COLO668 (cell line): Measurements from ENCODE around the gene AIP.
"Not testable (repeated sequence)": the region's sequence is repeated elsewhere in the genome, so short reads cannot be mapped to it uniquely, and the experiment has no call there.

Source experiments
- DNase-seq: peaks from one replicate; lab custom pipeline; 2025; ENCODE audit not compliant: unreplicated experiment; lab: John Stamatoyannopoulos, UW

AIP gene

DNA sequence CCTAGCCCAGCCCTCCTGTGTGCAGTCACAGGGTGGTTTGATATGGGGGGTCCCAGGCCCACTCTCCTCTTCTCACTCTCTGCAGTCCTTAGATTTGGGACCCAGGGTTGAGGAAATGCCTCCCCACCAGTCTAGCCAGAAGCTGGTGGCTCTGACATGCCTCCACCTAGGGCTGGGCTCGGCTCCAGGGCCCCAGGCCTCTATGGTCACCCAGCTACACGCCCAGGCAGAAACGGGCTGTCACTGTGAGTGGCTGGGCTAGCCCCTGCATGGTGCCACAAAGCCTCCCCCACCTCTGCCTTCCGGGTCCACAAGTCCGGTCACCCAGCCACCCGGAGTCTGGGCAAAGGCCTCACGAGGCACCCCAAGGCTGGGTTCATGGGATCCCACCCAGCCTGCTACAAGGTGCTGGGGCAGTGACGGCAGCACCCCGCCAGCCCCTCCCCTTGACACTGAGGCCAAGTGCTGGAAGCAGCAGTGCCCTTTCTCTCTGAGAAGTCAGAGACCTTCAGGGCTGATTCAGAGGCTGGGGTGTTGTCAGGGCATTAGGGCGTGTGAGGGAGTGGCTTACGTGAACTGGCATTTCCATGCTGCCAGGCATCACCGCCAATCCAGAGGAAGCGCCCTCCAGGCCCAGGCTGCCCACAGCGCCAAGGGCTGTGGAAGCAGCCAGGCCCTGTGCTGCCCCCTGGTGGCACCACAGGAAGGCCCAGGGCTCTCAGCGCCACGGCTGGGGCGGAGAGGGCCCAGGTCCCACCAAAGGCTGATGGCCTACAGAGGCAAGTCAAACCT is 23.0 kb downstream of the AIP start:
- peak; percentile 93 for DNase-seq

DNA sequence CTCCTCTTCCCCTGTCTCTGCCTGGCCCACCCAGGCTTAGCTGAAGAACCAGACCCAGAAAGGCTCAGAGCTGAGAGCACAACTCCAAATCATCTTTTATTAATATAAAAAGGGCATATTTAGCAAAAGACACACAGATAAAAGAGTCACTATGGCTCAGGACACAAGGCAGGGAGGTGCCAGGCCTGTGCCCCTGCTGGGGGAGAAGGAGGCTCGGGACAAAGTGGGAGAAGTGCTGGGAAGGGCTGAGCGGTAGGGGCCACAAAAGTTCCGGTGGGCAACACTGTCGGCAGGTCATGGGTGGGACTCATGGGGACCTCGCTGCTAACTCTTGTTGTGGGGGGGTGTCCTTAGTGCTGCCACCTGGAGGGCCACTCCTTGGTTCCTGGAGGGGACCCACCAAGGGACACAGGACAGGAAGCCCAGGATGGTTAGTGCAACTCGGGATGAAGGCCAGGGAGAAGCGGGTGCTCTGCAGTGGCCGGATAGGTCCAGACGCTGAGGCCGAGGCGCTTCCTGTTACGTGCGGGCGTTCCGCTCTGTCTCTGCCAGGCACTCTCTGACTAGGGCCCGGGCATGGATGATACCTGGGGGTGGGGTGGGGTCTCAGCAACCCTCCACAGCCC is 23.7 kb downstream of the AIP start:
- no peak for DNase-seq

DNA sequence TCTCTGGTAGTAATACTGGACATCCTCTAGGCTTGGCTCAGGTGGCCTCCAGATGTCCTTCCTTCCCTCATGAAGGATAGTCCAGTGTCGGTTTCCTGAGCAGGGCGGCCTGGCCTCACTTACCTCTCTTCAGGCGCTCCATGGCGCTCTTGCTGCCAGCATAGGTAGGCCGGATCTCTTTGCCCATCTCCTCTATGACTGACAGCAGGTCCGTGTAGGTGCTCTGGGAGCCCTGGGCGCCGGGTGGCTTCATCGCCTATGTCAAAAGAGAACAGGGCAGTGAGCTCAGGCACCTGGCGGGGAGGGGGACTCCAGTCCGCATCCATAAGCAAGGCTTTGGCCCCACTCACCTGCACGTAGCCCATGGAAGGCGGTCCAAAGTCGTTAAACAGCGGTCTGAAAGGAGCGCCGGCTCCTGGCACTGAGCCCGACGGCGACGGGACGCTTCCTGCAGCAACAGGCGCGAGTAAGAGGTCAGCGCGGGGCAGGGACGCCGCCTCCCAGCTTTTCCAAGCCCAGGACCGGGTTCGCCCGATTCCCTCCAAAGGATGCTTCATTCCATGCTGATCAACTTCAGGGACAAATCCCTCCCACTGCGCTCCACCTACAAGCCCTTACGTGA is 24.5 kb downstream of the AIP start:
- DNase-seq: no peak

DNA sequence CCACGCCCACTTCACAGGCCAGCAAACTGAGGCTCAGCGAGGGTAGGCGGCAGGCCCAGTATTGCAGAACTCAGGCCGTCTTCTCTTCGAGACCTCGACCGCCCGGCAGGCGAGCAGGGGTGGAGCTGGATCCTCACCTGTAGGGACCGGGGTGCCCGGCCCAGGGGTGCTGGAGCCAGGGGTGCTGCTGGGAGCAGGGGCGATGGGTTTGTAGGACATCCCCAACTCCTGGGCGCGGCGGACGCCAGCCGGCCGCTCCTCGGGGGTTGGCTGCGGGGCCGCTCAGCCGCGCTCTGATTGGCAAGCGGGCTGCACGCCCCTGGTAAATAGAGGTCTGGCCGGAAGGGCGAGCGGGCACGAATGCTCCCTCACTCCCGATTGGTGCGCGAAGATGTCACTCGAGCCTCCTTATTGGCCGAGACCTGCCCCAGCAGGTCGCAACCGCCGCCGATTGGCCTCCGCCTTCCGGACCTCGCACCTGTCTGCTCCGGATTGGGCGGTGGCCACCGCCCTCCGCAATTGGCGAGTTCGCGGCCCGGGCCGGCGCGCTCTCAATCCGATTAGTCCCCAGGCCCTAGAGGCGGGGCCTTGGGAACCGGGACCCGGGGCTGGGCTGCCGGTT is 25.1 kb downstream of the AIP start, which contains the start of gene CDK2AP2:
Gene CDK2AP2 (minus strand): TSS at position 299 of the 622 bp plus-strand sequence. CDS start 80 bp downstream, at position 219.
- DNase-seq: peak; percentile 99

DNA sequence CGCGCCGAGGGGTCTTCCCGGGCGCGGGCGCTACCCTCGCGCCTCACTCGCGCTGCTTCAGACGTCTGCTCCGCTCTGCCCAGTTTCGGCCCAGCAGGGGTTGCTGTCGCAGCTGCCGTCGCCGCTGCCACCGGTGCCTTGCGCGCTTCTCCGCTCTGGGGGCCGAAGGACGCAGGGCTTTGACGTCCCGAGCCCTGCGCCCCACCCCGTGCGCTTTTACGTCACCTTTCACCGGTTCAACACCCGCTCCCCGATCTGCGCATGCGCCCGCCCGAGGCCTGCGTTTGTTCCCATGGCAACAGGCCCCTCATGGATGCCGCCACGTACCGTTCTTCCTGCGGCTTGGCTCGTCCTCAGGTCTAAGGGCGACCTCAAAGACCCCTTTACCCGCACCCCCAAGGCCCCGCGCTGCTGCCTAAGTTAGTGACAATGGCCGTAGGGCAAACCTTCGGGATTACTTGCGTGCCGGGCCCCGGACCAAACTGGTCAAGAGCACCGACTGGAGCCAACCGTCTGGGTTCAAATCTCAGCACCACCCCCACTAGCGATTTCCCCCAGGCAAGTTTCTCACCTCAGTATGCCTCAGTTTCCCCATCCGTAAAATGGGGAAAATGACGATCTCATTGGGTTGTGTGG is 25.8 kb downstream of the AIP start:
- DNase-seq: peak; percentile 98

DNA sequence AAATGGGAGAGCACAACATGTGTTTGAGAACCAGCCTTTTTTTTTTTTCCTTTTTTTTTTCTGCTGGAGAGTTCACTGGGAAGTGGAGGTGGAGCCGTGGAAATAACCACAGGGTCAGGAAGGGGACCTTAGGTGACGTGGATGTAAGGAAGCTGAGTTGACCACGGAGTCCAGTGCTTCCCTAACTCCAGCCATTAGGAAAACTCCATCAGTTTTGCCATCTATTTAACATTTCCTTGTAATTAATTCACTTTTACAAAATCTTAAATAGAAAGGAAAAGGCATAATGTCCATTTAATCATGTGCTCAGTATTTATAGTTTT is 27.2 kb downstream of the AIP start:
- DNase-seq: no peak

DNA sequence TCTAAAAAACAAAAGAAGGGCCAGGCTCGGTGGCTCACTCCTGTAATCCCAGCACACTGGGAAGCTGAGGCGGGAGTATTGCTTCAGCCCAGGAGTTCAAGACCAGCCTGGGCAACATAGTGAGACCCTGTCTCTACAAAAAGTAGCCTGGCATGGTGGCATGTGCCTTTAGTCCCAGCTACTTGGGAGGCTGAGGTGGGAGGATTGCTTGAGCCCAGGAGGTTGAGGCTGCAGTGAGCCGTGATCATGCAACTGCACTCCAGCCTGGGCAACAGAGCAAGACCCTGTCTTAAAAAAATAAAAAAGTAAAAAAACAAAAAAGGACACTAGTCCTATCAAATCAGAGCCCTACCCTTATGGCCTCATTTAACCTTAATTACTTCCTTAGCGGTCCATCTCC is 28.7 kb downstream of the AIP start:
- DNase-seq: not testable (repeated sequence)

DNA sequence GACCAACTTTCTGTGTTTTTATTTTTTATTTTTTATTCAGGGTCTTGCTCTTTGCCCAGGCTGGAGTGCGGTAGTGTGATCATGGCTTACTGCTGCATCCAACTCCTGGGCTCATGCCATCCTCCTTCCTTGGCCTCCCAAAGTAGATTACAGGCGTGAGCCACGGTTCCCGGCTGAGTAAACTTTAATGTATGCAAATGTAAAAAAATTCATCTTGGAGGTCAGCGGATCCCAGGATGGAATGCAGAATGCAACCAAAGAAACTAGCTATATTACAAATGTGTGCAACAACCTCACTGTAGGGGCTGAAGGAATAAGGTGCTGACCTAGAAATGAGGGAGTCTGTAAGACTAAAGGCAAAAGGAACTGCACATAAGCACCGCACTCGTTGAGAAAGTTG is 31.3 kb downstream of the AIP start:
- no peak for DNase-seq

DNA sequence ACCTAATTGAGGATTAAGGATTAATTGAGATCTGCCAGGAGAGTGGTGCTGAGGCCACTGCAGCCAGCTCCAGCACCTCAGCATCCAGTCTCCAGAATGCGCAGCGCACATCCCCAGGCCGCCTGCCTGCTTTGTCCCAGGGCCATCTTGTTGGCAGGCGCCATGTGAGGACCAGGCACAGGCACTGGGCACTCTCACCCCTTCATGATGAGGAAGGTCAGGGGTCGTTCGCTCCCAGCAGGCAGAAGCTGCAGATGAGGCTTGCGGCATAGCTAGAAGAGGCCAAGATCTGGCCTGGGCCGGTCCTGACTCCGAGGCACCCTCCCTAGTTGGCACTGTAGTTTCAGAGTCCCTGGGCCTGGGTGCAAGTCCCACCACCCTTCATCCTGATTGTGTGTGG is 34.0 kb downstream of the AIP start:
- no peak for DNase-seq

DNA sequence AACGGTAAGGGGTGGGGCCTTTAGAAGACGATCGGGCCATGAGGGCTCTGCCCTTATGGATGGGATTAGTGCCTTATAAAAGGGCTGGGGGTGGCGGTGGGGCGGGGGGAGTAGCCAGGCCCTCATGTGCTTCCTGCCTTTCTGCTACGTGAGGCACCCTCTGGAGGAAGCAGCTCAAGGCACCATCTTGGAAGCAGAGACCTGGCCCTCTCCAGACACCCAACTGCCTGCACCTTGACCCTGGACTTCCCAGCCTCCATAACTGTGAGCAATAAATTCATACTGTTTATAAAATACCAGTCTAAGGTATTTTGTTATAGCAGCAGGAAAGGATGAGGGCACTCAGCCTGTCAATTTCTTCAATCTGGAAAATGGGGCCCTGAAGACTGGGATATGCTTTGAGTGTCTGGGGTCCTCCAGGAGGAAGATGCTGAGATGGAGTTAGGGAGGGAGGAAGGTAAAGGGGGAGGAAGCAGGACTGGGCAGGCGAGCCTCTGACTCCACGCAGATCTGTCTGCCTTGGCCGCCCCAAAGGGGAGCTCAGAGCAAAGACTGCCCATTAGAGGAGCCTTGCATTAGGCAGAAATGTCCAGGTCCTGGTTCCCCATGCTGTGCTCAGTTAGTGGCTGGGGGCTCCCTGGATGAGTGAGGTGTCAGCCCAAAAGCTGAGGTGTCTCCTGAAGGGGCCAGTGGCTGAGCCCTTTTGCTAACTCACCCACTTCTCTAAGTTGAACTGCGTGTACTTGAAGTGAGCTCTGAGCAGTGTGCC is 35.1 kb downstream of the AIP start:
- DNase-seq: no peak

DNA sequence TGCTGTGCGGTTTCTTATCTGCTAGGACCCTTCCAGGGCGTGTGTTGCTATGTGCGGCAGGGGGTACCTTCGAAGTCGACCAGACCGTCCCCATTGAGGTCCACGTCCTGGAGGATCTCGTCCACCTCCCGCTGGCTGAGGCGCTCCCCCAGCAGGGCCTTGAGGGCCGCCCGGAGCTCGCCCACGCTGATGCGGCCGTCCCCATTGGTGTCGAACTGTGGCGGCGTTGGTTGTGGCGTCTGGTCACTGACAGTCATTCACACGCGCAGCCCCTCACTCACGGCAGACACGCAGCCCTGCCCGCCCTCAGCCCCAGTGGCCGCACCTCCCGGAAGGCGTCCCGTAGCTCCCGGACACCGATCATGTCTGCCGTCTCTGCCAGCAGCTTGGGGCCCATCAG is 36.9 kb downstream of the AIP start:
- no peak for DNase-seq

DNA sequence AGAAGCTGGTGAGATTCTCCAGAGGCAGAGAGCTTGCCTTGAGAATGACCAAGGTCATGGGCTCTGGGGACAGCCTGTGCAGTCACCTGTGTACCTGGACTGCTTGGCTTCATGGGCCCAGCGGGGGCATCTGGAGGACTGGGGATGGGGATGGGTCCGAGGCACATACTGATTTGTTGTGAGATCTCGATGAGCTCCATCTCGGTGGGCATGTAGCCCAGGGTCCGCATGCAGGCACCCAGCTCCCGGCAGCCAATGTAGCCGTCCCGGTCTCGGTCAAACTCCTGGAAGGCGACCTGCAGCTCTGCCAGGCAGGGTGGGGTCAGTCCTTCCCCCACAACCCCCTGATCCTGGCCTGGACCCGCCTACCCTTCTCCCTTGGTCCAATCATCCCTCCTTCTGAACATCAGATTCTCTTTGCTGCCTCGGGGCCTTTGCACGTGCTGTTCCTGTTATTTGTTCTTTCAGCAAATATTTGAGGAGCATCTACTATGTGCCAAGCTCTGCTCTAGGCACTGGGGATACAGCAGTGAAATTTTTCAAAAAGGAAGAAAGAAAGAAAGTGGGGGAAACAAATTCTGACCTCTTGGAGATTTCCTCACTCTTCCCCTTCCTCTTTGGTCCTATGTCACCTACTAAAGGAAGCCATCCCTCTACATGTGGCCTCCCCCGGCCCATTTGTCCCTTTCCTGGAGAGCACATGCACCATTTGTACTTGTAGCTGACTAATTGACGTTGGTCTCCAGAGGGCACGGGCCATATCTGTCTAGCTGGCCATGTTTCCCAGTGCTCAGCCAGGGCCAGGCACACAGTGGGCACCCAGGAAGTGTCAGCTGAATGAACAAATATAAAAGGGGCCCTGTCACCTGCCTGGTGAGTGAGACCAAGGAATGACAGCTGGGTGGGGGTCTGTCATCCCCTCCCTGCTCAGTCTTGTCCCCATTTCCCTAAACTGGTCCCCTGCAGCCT is 38.3 kb downstream of the AIP start:
- no peak for DNase-seq

DNA sequence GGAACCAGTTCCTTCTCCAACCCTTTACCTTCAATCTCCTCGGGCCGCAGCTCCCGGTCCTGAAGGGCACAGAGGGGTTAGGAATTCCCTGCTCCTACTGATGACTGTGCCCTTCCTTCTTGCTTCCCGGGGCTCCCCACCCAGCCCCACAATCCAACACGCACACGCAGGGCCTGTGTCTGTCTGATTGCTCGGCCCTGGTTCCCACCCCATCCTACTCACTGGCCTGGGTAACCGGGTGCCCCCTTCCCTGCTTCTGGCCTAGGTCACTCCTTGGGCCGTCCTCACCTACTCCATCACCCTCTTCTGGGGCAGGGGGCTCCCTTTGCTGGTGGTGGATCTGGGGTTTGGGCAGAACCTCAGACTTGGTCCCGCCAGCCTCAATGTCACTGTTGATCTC is 39.1 kb downstream of the AIP start:
- DNase-seq: no peak

DNA sequence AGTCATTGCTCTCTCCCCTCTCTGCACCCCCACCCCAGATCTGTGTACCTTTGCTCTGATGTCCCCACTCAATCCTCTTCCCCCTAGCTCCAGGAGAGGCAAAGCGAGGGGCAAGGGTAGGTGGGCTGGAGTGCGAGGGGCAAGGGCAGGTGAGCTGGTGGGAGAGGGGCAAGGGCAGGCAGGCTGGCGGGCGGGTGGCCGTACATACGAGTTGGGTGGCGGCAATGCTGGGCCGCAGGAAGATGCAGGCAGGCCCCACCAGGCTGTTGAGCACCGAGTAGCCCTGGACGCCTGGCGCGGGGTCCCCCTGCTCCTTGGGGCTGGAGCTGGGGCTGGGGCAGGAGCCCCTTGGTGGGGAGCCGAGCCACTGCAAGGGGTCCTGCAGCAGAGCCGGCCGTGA is 39.5 kb downstream of the AIP start:
- DNase-seq: no peak

DNA sequence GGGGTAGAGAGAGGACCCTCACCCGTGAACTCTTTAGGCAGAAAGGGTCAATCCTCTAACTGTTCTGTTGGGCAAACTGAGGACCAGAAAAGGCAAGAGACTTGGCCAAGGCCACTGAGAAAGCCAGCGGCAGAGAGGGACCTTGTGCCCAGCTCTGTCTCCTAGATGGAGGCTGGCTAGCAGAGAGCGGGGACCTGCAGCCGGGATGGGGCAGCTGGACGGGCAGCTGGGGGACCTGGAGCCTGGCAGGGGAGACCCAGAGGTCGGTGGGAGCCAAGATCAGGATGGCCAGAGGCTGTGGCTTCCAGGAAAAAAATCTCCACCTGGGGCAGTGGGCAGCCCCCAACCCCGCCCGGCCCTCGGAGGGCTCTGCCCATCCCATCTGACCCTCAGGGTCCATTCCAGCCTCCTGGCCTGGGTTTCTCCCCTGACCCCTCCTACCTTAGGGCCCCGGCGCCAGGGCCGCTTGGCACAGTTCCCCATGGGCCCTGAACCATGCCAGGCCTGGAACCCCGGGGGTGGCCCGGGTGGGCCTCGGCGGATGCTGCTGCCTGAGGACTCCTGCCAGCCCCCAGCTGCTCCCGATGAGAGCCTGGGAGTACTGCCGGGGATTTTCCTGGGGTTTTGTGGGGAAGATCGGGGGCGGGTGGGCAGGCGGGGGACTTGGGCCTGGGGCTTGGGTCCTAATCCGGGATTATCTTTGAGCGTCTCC is 40.2 kb downstream of the AIP start, which contains the start of gene CABP2:
Gene CABP2 (minus strand): TSS at position 603 of the 712 bp plus-strand sequence. CDS start 120 bp downstream, at position 483.
- no peak for DNase-seq

DNA sequence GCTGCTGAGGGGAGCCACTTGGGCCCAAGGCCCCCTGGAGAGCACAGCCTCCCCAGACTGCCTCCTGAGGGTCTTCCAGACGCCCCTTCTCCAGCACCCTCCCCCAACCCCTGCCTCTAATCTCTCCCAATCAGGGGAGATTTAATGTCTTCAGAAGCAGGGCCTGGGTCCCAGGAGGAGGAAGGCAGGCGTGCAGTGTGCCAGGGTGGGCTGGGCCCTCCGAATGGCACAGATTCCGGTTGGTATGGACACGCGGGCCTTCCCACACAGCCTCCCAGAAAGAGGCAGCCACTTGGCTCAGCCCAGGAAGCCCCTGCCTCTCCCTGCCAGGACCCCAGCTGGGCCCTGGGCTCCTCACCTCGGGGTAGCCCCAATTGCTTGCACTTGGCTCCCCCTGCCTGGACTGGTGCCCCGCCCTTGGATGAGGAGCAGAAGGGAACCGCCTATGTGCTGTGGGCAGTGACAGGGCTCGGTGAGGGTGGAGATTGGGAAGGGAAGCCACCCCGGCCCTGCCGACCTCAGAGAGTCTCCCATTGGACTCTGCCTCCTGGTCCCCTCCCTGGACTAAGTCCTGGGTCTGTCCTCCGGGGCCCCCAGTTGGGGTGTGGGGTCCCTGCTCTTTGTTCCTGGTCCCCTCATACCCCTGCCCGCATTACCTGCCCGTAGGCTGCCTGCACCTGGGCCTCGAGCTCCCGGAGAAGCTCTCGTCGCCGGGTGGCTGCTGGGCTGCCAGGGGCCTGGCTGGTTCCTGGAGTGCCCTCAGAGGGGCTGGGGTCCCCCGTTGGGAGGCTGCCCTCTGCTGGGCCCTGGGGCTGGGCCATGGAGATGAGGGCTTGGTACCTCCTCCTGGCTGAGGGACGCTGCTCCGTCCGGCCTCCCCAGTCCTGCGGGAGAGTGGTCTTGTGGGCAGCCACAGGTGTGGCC is 41.0 kb downstream of the AIP start:
- DNase-seq: no peak

DNA sequence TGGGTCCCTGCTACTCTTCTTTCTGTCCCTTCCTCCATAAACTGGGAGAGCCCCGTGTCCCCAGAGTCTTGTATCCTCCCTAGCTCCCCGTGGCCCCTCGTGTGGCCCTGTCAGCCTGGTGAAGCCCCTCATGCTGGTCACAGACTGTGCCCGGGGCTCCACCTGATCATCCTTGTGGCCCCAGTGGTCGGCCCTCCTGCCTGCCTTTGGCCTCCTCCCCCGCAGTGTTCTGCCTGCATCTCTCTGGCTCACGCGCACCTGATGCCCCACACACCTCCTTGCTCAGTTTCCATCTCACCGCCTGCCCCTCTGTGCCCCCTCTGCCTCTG is 41.6 kb downstream of the AIP start:
- DNase-seq: no peak
